HCT116 (cell line): Measurements from ENCODE around the gene MORN1. TPM values are rescaled to one million over a fixed set of nuclear protein-coding genes. Genes with fewer than 3 reads are reported as not detected.

ENCODE experiments used
- ATAC-seq: fragments of 200-7000 bp; cut with Tn5 transposase; 2 replicates; pipeline ENCODE4 v1.9.1; 2020; ENCODE audit warnings: mild to moderate bottlenecking, moderate library complexity
- BruUV-seq: library from RNA; stranded (reverse); fragments of 400-500 nt; replicated peaks from 2 replicates; lab custom pipeline; 2021; lab: Mats Ljungman, UMichigan
- CTCF ChIA-PET: fragments of 300-600 bp; sonication (Branson Sonifier 250); formaldehyde crosslinking; loops from one replicate; lab custom pipeline; 2021; ENCODE audit warnings: antibody characterized with exemption; lab: Charles Lee
- POLR2A ChIA-PET: fragments of 300-600, 350-600 bp; sonication (Branson Sonifier 250); formaldehyde crosslinking; loops from one replicate; lab custom pipeline; 2021; ENCODE audit warnings: antibody characterized with exemption; lab: Charles Lee
- RAD21 ChIA-PET, 2 experiments: fragments of 300-600 bp; sonication (Branson Sonifier 250); formaldehyde crosslinking; loops; one replicate each; lab custom pipeline; 2023; ENCODE audit warnings: low total read pairs in 2 of 2; ENCODE audit not compliant: uncharacterized antibody in 2 of 2, unreplicated experiment in 2 of 2, low non-redundant PET in 1 of 2; lab: Charles Lee
- DNase-seq: peaks from one replicate; pipeline ENCODE4 v3.0.0-alpha.2; 2010; ENCODE audit warnings: low read depth, low spot score
- H2AFZ ChIP-seq: fragments of 200-600 bp; shearing (Covaris generic), sonication (generic); 2 replicates; pipeline ENCODE4 v1.6.1; 2017; ENCODE audit warnings: low read depth, mixed run types, mixed read lengths, antibody characterized with exemption, low read length; ENCODE audit not compliant: poor library complexity, severe bottlenecking
- H3K27ac ChIP-seq: 2 replicates; pipeline ENCODE4 v1.5.1; 2012; ENCODE audit warnings: low read depth, low read length
- H3K27me3 ChIP-seq: fragments of 200-600 bp; sonication (generic); 2 replicates; pipeline ENCODE4 v1.6.1; 2016; ENCODE audit warnings: mixed run types, low read length, mixed read lengths; ENCODE audit not compliant: insufficient read depth
- H3K36me3 ChIP-seq, 2 experiments: fragments of 200-500 bp in 1 of 2; fragments of 200-600 bp in 1 of 2; sonication (Bioruptor generic) in 1 of 2; sonication (generic) in 1 of 2; 2 replicates each; pipeline versions ENCODE4 v1.5.1 to v1.6.1; 2014 to 2016; ENCODE audit warnings: low read length in 2 of 2, inconsistent platforms in 1 of 2, mixed read lengths in 1 of 2, mixed run types in 1 of 2; ENCODE audit not compliant: insufficient read depth in 2 of 2, control insufficient read depth in 1 of 2
- H3K4me1 ChIP-seq, 2 experiments: fragments of 200-600 bp in 1 of 2; sonication (generic) in 1 of 2; 2 replicates each; pipeline versions ENCODE4 v1.5.1 to v1.6.1; 2012 to 2017; ENCODE audit warnings: low read length in 2 of 2, inconsistent platforms in 1 of 2, mild to moderate bottlenecking in 1 of 2, mixed read lengths in 1 of 2, mixed run types in 1 of 2, moderate library complexity in 1 of 2; ENCODE audit not compliant: insufficient read depth in 2 of 2, control insufficient read depth in 1 of 2
- H3K4me2 ChIP-seq: fragments of 200-600 bp; sonication (generic); 2 replicates; pipeline ENCODE4 v1.6.1; 2017; ENCODE audit warnings: mixed run types, low read length, mixed read lengths
- H3K4me3 ChIP-seq, 2 experiments: fragments of 200-600 bp in 1 of 2; sonication (generic) in 1 of 2; replicated peaks in 1 of 2; 2 replicates each; pipeline ENCODE4 v1.5.1; 2011 to 2016; ENCODE audit warnings: low read length in 2 of 2, control low read depth in 1 of 2, low read depth in 1 of 2, mild to moderate bottlenecking in 1 of 2, mixed read lengths in 1 of 2, mixed run types in 1 of 2
- H3K79me2 ChIP-seq: fragments of 200-600 bp; sonication (generic); 2 replicates; pipeline ENCODE4 v1.6.1; 2017; ENCODE audit warnings: mild to moderate bottlenecking, mixed run types, low read length, moderate library complexity, mixed read lengths; ENCODE audit not compliant: insufficient read depth
- H3K9ac ChIP-seq: fragments of 200-600 bp; sonication (generic); 2 replicates; pipeline ENCODE4 v1.6.1; 2016; ENCODE audit warnings: low read length, mixed read lengths
- H3K9me2 ChIP-seq: fragments of 200-600 bp; sonication (generic), shearing (Covaris generic); 2 replicates; pipeline ENCODE4 v1.6.1; 2017; ENCODE audit warnings: mixed run types, mild to moderate bottlenecking, moderate library complexity; ENCODE audit not compliant: insufficient read depth
- H3K9me3 ChIP-seq, 2 experiments: fragments of 200-500 bp in 1 of 2; fragments of 200-600 bp in 1 of 2; sonication (Bioruptor generic) in 1 of 2; sonication (generic) in 1 of 2; 2 replicates each; pipeline ENCODE4 v1.6.1; 2014 to 2017; ENCODE audit warnings: low read length in 2 of 2, mixed read lengths in 2 of 2, inconsistent platforms in 1 of 2, low read depth in 1 of 2, mild to moderate bottlenecking in 1 of 2, mixed run types in 1 of 2, moderate library complexity in 1 of 2; ENCODE audit not compliant: control insufficient read depth in 1 of 2, insufficient read depth in 1 of 2
- H4K20me1 ChIP-seq: fragments of 200-600 bp; sonication (generic), shearing (Covaris generic); 2 replicates; pipeline ENCODE4 v1.6.1; 2017; ENCODE audit warnings: mixed run types, mild to moderate bottlenecking, moderate library complexity; ENCODE audit not compliant: insufficient read depth
- CBX3 ChIP-seq: IDR thresholded peaks from 2 replicates; pipeline ENCODE4 v1.6.1; 2012; ENCODE audit warnings: low read depth
- CEBPB ChIP-seq: IDR thresholded peaks from 2 replicates; pipeline ENCODE4 v1.6.1; 2012; ENCODE audit warnings: low read depth
- EGR1 ChIP-seq: IDR thresholded peaks from 2 replicates; pipeline ENCODE4 v1.6.1; 2012; ENCODE audit warnings: low read depth
- ELF1 ChIP-seq: IDR thresholded peaks from 2 replicates; pipeline ENCODE4 v1.6.1; 2012; ENCODE audit warnings: low read depth, borderline replicate concordance
- EZH2 ChIP-seq: fragments of 200-600 bp; sonication (generic); IDR thresholded peaks from 2 replicates; pipeline ENCODE4 v1.6.1; 2017; ENCODE audit warnings: antibody characterized with exemption, mixed run types
- EZH2phosphoT487 ChIP-seq: fragments of 200-600 bp; IDR thresholded peaks from 2 replicates; pipeline ENCODE4 v1.6.1; 2018; ENCODE audit warnings: antibody characterized with exemption, borderline replicate concordance
- FOSL1 ChIP-seq: IDR thresholded peaks from 2 replicates; pipeline ENCODE4 v1.6.1; 2012; ENCODE audit warnings: low read depth
- MAX ChIP-seq: IDR thresholded peaks from 2 replicates; pipeline ENCODE4 v1.6.1; 2012
- POLR2AphosphoS5 ChIP-seq: IDR thresholded peaks from 2 replicates; pipeline ENCODE4 v1.6.1; 2011; ENCODE audit warnings: mild to moderate bottlenecking, low read depth, low read length, moderate library complexity
- RAD21 ChIP-seq: IDR thresholded peaks from 2 replicates; pipeline ENCODE4 v1.6.1; 2012; ENCODE audit warnings: low read depth, mild to moderate bottlenecking
- REST ChIP-seq: IDR thresholded peaks from 2 replicates; pipeline ENCODE4 v1.6.1; 2012; ENCODE audit warnings: low read depth
- SP1 ChIP-seq: IDR thresholded peaks from 2 replicates; pipeline ENCODE4 v1.6.1; 2012; ENCODE audit warnings: low read depth
- SRF ChIP-seq: IDR thresholded peaks from 2 replicates; pipeline ENCODE4 v1.6.1; 2012; ENCODE audit warnings: low read depth
- TCF7L2 ChIP-seq: IDR thresholded peaks from 2 replicates; pipeline ENCODE4 v1.7.0; 2011; ENCODE audit warnings: borderline replicate concordance, inconsistent platforms; ENCODE audit not compliant: insufficient read depth, insufficient read length; ENCODE audit errors: extremely low read depth
- ZBTB33 ChIP-seq: IDR thresholded peaks from 2 replicates; pipeline ENCODE4 v1.6.1; 2011; ENCODE audit warnings: mild to moderate bottlenecking, low read length, moderate library complexity; ENCODE audit not compliant: insufficient replicate concordance; ENCODE audit errors: extremely low read depth
- ZNF274 ChIP-seq: fragments of 200-500 bp; sonication (Bioruptor generic); IDR thresholded peaks from 2 replicates; pipeline ENCODE4 v1.6.1; 2014; ENCODE audit warnings: mild to moderate bottlenecking, low read depth, low read length, inconsistent platforms
- intact Hi-C: fragments of 100-400 bp; cut with micrococcal nuclease; formaldehyde crosslinking; loops from 2 replicates; pipeline ENCODE4 v1.10.0; 2022
- total RNA-seq: library from RNA; stranded (reverse); gene quantifications from one replicate; pipeline ENCODE4 v1.2.1, GENCODE V29; 2021; ENCODE audit not compliant: unreplicated experiment

MORN1 gene
- total RNA-seq, 1 experiment from 2014 or later, result 21.4 TPM

GRCh38 chr1:2347896-2348295 lies 43.5 kb downstream of the MORN1 start:
- Histone ChIP-seq H3K4me2 (no peak overlapping the region), H3K79me2 (no peaks in the 10 kb centered on the region), H3K4me1 (no peaks in the 10 kb centered on the region), H3K9me3 (no peaks in the 10 kb centered on the region), H3K27ac (no peak overlapping the region), H3K4me3 (no peak overlapping the region), H3K9me2 (no peaks in the 10 kb centered on the region), H3K36me3 (no peaks in the 10 kb centered on the region), H2AFZ (no peak overlapping the region), H3K9ac (no peak overlapping the region), H3K27me3 (no peaks in the 10 kb centered on the region), H4K20me1 (no peaks in the 10 kb centered on the region)
- ChIA-PET POLR2A (no interaction called here), RAD21 (no interaction called here), CTCF (no interaction called here)
- TF ChIP-seq FOSL1 (no peak), CBX3 (no peak), CEBPB (no peak), EZH2 (no peak), ZBTB33 (no peak), EZH2phosphoT487 (no peak), TCF7L2 (no peak), REST (no peak), POLR2AphosphoS5 (no peak), SP1 (no peak), ZNF274 (no peak), SRF (no peak), ELF1 (no peak), MAX (no peak), RAD21 (no peak), EGR1 (no peak)
- ATAC-seq (no peak), DNase-seq (no peak)
- BruUV-seq, result no TSS peak
- intact Hi-C loops, result no loop called here
